ENCODE measurements around the gene CHAT.

The CHAT gene

DNA sequence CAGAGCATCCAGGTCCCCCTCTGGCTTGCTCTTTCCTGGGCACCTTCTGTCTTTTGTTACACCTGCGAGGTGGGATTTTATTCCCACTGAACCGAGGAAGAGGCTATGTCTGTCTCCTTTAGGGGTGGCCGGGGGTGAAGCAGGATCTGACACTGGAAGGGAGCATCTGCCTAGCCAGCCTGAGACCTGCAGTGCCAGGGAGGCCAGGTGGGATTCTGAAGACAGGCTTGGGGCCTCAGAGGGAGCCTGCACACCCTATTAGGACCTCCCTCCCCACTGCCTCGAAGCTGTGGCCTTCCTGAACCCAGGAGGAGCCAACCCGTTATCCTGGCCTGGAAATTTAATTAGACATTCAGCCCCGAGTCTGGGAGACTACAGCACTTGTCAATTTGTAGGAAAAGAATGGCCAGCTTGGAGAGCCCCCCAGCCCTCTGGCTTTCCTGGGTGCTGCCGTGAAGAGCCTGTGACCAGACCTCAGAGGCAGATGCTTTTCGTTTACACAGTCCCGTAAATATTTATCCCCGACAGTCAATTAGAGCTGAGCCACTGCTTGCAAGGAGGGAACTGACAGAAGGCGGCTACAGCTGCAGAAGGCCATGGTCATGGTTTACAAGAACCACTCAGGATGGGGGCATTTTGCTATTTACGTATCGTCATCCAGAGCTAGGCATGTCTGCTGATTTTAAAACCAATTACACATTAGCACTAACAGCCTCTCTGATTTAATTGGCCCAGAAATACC lies 19.7 kb downstream of the CHAT start:
- TF ChIP-seq, protein P1, sequence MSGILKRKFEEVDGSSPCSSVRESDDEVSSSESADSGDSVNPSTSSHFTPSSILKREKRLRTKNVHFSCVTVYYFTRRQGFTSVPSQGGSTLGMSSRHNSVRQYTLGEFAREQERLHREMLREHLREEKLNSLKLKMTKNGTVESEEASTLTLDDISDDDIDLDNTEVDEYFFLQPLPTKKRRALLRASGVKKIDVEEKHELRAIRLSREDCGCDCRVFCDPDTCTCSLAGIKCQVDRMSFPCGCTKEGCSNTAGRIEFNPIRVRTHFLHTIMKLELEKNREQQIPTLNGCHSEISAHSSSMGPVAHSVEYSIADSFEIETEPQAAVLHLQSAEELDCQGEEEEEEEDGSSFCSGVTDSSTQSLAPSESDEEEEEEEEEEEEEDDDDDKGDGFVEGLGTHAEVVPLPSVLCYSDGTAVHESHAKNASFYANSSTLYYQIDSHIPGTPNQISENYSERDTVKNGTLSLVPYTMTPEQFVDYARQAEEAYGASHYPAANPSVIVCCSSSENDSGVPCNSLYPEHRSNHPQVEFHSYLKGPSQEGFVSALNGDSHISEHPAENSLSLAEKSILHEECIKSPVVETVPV (CRISPR knock-in tag; IDR thresholded peaks at IDR 0.05), result no peak
- no peak for TF ChIP-seq ESRRG (CRISPR knock-in tag; IDR thresholded peaks at IDR 0.05)
- TF ChIP-seq BACH2 (CRISPR knock-in tag; IDR thresholded peaks at IDR 0.05; ENCODE audit: borderline replicate concordance), result no peak
- no peak for TF ChIP-seq ZFP30 (CRISPR knock-in tag; IDR thresholded peaks at IDR 0.05)
- no peak for TF ChIP-seq SNAI2 (CRISPR knock-in tag; IDR thresholded peaks at IDR 0.05)
- TF ChIP-seq, protein P2, sequence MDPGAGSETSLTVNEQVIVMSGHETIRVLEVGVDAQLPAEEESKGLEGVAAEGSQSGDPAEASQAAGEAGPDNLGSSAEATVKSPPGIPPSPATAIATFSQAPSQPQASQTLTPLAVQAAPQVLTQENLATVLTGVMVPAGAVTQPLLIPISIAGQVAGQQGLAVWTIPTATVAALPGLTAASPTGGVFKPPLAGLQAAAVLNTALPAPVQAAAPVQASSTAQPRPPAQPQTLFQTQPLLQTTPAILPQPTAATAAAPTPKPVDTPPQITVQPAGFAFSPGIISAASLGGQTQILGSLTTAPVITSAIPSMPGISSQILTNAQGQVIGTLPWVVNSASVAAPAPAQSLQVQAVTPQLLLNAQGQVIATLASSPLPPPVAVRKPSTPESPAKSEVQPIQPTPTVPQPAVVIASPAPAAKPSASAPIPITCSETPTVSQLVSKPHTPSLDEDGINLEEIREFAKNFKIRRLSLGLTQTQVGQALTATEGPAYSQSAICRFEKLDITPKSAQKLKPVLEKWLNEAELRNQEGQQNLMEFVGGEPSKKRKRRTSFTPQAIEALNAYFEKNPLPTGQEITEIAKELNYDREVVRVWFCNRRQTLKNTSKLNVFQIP (CRISPR knock-in tag; IDR thresholded peaks at IDR 0.05; ENCODE audit: borderline replicate concordance, low read depth), result no peak
- no peak for TF ChIP-seq TOX (CRISPR knock-in tag; IDR thresholded peaks at IDR 0.05; ENCODE audit: borderline replicate concordance)
- no peak for TF ChIP-seq GLIS3 (CRISPR knock-in tag; IDR thresholded peaks at IDR 0.05)
- no peak for TF ChIP-seq ZNF70 (CRISPR knock-in tag; IDR thresholded peaks at IDR 0.05)
- TF ChIP-seq TCF4 (CRISPR knock-in tag; IDR thresholded peaks at IDR 0.05; ENCODE audit: borderline replicate concordance), result no peak; the same call in 1 of the 2 replicates
- TF ChIP-seq ISL1 (CRISPR knock-in tag; IDR thresholded peaks at IDR 0.05), result no peak
- TF ChIP-seq, protein P3, sequence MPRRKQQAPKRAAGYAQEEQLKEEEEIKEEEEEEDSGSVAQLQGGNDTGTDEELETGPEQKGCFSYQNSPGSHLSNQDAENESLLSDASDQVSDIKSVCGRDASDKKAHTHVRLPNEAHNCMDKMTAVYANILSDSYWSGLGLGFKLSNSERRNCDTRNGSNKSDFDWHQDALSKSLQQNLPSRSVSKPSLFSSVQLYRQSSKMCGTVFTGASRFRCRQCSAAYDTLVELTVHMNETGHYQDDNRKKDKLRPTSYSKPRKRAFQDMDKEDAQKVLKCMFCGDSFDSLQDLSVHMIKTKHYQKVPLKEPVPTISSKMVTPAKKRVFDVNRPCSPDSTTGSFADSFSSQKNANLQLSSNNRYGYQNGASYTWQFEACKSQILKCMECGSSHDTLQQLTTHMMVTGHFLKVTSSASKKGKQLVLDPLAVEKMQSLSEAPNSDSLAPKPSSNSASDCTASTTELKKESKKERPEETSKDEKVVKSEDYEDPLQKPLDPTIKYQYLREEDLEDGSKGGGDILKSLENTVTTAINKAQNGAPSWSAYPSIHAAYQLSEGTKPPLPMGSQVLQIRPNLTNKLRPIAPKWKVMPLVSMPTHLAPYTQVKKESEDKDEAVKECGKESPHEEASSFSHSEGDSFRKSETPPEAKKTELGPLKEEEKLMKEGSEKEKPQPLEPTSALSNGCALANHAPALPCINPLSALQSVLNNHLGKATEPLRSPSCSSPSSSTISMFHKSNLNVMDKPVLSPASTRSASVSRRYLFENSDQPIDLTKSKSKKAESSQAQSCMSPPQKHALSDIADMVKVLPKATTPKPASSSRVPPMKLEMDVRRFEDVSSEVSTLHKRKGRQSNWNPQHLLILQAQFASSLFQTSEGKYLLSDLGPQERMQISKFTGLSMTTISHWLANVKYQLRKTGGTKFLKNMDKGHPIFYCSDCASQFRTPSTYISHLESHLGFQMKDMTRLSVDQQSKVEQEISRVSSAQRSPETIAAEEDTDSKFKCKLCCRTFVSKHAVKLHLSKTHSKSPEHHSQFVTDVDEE (CRISPR knock-in tag; IDR thresholded peaks at IDR 0.05), result no peak
- TF ChIP-seq ZNF565 (CRISPR knock-in tag; conservative IDR thresholded peaks at IDR 0.05; ENCODE audit: low read depth), result no peak
- no peak for TF ChIP-seq OSR1 (CRISPR knock-in tag; IDR thresholded peaks at IDR 0.05)
- no peak for TF ChIP-seq CSDC2 (CRISPR knock-in tag; IDR thresholded peaks at IDR 0.05)
- TF ChIP-seq ZC3H10 (CRISPR knock-in tag; IDR thresholded peaks at IDR 0.05), result no peak
- no peak for TF ChIP-seq ZFP3 (CRISPR knock-in tag; IDR thresholded peaks at IDR 0.05)
- no peak for TF ChIP-seq RARB (CRISPR knock-in tag; IDR thresholded peaks at IDR 0.05)
- TF ChIP-seq PPARA (CRISPR knock-in tag; IDR thresholded peaks at IDR 0.05; ENCODE audit: borderline replicate concordance), result no peak
- no peak; the same call in 2 of the 3 replicates for ATAC-seq

DNA sequence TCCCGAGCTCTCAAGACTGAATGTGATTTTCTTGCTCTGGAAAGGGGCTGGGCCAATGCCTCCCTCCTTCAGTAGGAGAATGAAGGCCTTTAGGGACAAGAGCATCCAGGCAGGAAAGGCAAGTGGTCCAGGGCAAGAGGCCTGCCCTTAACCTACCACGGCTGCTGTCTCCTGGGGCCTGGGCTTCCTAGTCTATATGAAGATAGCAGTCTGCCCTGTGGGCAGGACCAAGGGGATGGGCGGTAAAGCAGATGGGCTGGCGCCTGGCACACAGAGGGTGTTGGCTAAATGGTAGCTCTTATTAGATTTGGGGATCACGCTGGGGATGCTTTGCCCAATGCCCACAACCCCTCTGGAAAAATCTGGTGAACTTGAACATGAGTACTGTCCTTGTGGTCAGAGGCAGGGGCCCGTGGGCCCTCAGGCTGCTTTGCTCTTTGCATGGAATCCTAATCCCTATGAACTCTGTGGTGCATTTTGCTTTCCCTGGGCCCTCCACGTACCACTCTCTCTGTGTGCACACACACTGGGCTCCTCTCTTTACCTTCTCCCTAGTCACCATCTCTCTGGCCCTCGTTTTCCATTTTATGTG lies 20.3 kb downstream of the CHAT start:
- TF ChIP-seq, protein P4, sequence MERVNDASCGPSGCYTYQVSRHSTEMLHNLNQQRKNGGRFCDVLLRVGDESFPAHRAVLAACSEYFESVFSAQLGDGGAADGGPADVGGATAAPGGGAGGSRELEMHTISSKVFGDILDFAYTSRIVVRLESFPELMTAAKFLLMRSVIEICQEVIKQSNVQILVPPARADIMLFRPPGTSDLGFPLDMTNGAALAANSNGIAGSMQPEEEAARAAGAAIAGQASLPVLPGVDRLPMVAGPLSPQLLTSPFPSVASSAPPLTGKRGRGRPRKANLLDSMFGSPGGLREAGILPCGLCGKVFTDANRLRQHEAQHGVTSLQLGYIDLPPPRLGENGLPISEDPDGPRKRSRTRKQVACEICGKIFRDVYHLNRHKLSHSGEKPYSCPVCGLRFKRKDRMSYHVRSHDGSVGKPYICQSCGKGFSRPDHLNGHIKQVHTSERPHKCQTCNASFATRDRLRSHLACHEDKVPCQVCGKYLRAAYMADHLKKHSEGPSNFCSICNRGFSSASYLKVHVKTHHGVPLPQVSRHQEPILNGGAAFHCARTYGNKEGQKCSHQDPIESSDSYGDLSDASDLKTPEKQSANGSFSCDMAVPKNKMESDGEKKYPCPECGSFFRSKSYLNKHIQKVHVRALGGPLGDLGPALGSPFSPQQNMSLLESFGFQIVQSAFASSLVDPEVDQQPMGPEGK (CRISPR knock-in tag; IDR thresholded peaks at IDR 0.05; ENCODE audit: borderline replicate concordance), result no peak
- TF ChIP-seq ZFP3 (CRISPR knock-in tag; IDR thresholded peaks at IDR 0.05) (no peak), ZNF565 (CRISPR knock-in tag; conservative IDR thresholded peaks at IDR 0.05; ENCODE audit: low read depth) (no peak), ISL1 (CRISPR knock-in tag; IDR thresholded peaks at IDR 0.05) (no peak), RARB (CRISPR knock-in tag; IDR thresholded peaks at IDR 0.05) (no peak), ZFP30 (CRISPR knock-in tag; IDR thresholded peaks at IDR 0.05) (no peak), TCF4 (CRISPR knock-in tag; IDR thresholded peaks at IDR 0.05; ENCODE audit: borderline replicate concordance) (no peak), ARNTL (CRISPR knock-in tag; IDR thresholded peaks at IDR 0.05; ENCODE audit: borderline replicate concordance, low read depth) (no peak), ZNF70 (CRISPR knock-in tag; IDR thresholded peaks at IDR 0.05) (no peak), ZNF8 (CRISPR knock-in tag; IDR thresholded peaks at IDR 0.05) (no peak), OSR1 (CRISPR knock-in tag; IDR thresholded peaks at IDR 0.05) (no peak), ZC3H10 (CRISPR knock-in tag; IDR thresholded peaks at IDR 0.05) (no peak), ESRRG (CRISPR knock-in tag; IDR thresholded peaks at IDR 0.05) (no peak), TOX (CRISPR knock-in tag; IDR thresholded peaks at IDR 0.05; ENCODE audit: borderline replicate concordance) (no peak)
- ATAC-seq, result no peak

Measured in SK-N-SH treated with all-trans-retinoic acid at 6 μM for 48 hours (cell line).